ENCODE results near the gene NLRC3. TPM values are rescaled to one million over a fixed set of nuclear protein-coding genes. Genes with fewer than 3 reads are reported as not detected.

The NLRC3 gene
- total RNA-seq, 1 donor from 2014 or later, result 0.23 TPM

DNA sequence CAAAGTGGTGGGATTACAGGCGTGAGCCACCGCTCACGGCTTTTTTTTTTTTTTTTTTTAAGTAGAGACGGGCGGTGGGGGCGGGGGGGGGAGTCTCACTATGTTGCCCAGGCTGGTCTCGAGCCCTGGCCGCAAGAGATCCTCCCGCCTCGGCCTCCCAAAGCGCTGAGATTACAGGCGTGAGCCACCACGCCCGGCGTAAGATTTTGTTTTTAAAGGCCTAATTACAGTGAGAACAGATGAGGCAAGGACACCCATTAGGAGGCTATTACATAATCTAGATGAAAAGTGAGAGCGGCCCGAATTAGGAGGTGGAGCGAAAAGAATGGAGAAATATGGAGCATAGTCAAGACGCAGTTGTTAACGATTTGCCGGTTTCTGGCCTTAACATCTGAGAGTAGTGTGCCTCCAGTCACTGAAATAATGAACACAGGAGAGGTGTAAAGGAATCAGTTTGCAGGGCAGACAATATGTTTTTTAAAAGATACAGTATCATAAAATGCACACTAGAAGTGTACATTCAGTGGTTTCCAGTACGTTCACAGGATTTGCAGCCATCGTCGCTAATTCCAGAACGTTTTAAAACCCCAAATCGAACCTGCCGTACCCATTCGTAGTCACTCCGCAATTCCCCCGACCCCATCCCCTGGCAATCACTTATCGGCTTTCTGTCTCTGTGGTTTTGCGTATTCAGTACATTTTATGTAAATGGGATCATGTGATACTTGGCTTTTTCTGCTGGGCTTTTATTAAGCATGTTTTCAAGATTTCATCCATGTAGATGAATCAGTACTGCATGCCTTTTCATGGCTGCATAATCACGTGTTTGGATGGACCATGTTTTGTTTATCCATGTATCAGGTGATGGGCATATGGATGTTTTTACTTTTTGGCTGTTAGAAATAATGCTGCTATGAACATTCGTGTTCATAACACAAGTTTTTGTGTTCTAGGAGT is 35.6 kb upstream of the NLRC3 start:
- Mint-ChIP-seq H3K9me3 (ENCODE audit: unreplicated experiment) (no peaks in the 10 kb centered on the region), H3K4me1 (ENCODE audit: low read depth, unreplicated experiment) (peaks cover 19% of the 10 kb centered on the region), H3K4me3 (ENCODE audit: unreplicated experiment) (peak overlapping the region; percentile 99), H3K27ac (ENCODE audit: unreplicated experiment) (no peak overlapping the region), H3K27me3 (ENCODE audit: low read depth, unreplicated experiment) (no peaks in the 10 kb centered on the region), H3K36me3 (ENCODE audit: low read depth, unreplicated experiment) (no peaks in the 10 kb centered on the region)
- Histone ChIP-seq H3K36me3 (ENCODE audit: insufficient read depth, low read length) (no peaks in the 10 kb centered on the region), H3K79me2 (ENCODE audit: insufficient read depth, low read length) (peaks cover 49% of the 10 kb centered on the region), H3K27me3 (ENCODE audit: insufficient read depth, low read length) (no peaks in the 10 kb centered on the region), H2AFZ (ENCODE audit: low read depth, low read length) (no peak overlapping the region), H3K27ac (ENCODE audit: low read depth, low read length) (no peak overlapping the region), H3K4me2 (ENCODE audit: low read length) (peak overlapping the region; percentile 88), H3K4me3 (ENCODE audit: insufficient read depth, low read depth, low read length) (peak overlapping the region; percentile 95), H4K20me1 (ENCODE audit: insufficient read depth, low read length) (peaks cover 9% of the 10 kb centered on the region), H3K9ac (ENCODE audit: low read length) (peak overlapping the region; percentile 95), H3K4me1 (ENCODE audit: insufficient read depth, low read length) (peaks cover 8% of the 10 kb centered on the region), H3K9me3 (ENCODE audit: insufficient read depth, low read depth, low read length) (no peaks in the 10 kb centered on the region)
- FAIRE-seq (no peak), DNase-seq (ENCODE audit: low read depth) (no peak)
- TF ChIP-seq, protein P1, sequence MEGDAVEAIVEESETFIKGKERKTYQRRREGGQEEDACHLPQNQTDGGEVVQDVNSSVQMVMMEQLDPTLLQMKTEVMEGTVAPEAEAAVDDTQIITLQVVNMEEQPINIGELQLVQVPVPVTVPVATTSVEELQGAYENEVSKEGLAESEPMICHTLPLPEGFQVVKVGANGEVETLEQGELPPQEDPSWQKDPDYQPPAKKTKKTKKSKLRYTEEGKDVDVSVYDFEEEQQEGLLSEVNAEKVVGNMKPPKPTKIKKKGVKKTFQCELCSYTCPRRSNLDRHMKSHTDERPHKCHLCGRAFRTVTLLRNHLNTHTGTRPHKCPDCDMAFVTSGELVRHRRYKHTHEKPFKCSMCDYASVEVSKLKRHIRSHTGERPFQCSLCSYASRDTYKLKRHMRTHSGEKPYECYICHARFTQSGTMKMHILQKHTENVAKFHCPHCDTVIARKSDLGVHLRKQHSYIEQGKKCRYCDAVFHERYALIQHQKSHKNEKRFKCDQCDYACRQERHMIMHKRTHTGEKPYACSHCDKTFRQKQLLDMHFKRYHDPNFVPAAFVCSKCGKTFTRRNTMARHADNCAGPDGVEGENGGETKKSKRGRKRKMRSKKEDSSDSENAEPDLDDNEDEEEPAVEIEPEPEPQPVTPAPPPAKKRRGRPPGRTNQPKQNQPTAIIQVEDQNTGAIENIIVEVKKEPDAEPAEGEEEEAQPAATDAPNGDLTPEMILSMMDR (IDR thresholded peaks at IDR 0.05; ENCODE audit: insufficient read depth, low read depth, low read length), result no peak
- no peak for TF ChIP-seq EZH2 (IDR thresholded peaks at IDR 0.05; ENCODE audit: insufficient read depth, low read length)

DNA sequence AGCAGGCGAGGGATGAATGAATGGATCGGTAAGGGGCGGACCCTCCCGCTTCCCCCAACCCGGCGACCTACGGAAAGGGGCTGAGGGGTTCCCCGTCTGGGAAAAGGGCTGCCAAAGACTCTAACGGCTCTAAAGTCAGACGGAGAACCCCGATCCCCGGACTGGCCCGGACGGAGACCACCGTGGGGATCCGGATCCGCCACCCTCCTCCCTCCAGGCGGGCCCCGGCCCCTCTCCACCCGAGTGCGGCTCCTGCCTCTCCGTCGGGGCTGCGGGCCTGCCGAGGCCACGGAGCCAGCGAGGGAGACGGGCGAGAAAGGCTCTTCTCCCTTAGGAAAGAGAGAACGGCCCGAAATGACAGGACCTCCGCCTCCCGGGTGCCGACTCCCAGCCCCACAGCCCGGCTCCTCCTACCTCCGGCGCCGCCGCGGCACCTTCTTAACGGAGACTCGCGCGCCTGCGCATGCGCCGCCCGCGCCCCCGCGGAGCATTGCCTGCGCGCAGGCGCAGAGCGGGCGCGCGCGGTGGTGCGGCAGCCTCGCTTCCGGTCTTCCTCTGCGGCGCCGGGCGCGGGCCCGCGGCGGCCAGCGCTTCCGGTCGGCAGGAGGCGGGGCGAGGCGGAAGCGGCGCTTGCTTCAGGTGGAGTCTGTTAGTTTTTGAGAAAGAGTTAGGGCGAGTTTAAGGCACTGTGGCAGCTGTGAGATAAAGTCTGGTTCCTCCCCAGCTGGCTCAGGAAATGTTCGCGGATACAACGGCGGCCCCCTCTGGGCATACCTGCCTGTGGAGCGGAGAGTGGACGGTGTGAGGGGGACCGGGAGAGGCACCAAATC is 34.2 kb upstream of the NLRC3 start, which contains the start of gene SLX4:
Gene SLX4 (minus strand): TSS at position 461 of the 830 bp plus-strand sequence. CDS start 2,642 bp downstream, outside the sequence.
- H3K27ac Mint-ChIP-seq (ENCODE audit: unreplicated experiment), result peak within 1 kb of the TSS; percentile 88
- Histone ChIP-seq H3K79me2 (ENCODE audit: insufficient read depth, low read length) (peaks cover 46% of the 10 kb centered on the region), H3K36me3 (ENCODE audit: insufficient read depth, low read length) (no peaks in the 10 kb centered on the region), H3K4me1 (ENCODE audit: insufficient read depth, low read length) (peaks cover 8% of the 10 kb centered on the region), H2AFZ (ENCODE audit: low read depth, low read length) (peak within 1 kb of the TSS; percentile 100), H3K9me3 (ENCODE audit: insufficient read depth, low read depth, low read length) (no peaks in the 10 kb centered on the region), H4K20me1 (ENCODE audit: insufficient read depth, low read length) (peaks cover 9% of the 10 kb centered on the region), H3K27me3 (ENCODE audit: insufficient read depth, low read length) (no peaks in the 10 kb centered on the region), H3K4me3 (ENCODE audit: insufficient read depth, low read depth, low read length) (peak within 1 kb of the TSS; percentile 95), H3K4me2 (ENCODE audit: low read length) (peak within 1 kb of the TSS; percentile 88), H3K9ac (ENCODE audit: low read length) (peak within 1 kb of the TSS; percentile 95), H3K27ac (ENCODE audit: low read depth, low read length) (peak within 1 kb of the TSS; percentile 59)
- H3K27me3 Mint-ChIP-seq (ENCODE audit: low read depth, unreplicated experiment), result no peaks in the 10 kb centered on the region
- no peak for TF ChIP-seq EZH2 (IDR thresholded peaks at IDR 0.05; ENCODE audit: insufficient read depth, low read length)
- TF ChIP-seq, protein P1 (IDR thresholded peaks at IDR 0.05; ENCODE audit: insufficient read depth, low read depth, low read length), result no peak
- peaks cover 3% of the 10 kb centered on the region for H3K36me3 Mint-ChIP-seq (ENCODE audit: low read depth, unreplicated experiment)
- peak within 1 kb of the TSS; percentile 99 for H3K4me3 Mint-ChIP-seq (ENCODE audit: unreplicated experiment)
- DNase-seq (ENCODE audit: low read depth) (peak; percentile 60), FAIRE-seq (no peak)
- H3K4me1 Mint-ChIP-seq (ENCODE audit: low read depth, unreplicated experiment), result peaks cover 19% of the 10 kb centered on the region
- H3K9me3 Mint-ChIP-seq (ENCODE audit: unreplicated experiment), result no peaks in the 10 kb centered on the region
